GM10847 (cell line): ENCODE results near the gene SLC6A3.

Source experiments
- POLR2A ChIP-seq: IDR thresholded peaks from 2 replicates; pipeline ENCODE4 v1.6.1; 2011; ENCODE audit not compliant: insufficient read length; ENCODE audit errors: extremely low read depth

Gene SLC6A3

DNA sequence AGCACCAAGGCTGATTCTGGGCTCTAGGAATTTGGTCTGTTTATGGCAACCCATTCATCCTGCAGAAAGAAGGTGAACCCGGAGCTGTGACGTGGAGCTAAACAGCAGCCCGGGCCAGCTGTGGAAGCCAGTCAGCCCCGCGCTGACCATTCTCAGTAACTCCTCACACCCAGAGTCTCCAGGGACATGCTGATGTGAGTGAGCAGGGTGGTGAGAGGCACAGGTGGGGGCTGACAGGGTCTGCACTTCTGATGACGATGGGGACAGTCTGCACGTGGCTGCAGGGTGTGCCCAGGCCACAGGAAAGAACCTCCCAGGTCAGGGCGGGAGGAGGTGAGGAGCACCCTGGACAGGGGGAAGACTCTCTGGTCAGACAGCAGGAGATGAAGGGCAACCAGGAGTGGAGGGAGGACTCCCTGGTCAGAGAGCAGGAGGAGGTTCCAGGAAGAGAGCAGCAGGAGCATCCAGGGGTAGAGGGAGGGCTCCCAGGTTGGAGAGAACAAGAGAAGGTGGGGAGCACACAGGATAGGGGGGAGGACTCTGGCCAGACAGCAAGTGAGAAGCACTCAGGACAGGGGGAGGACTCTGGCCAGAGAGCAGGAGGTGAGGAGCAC lies 26.1 kb upstream of the SLC6A3 start:
- no peak for TF ChIP-seq POLR2A

DNA sequence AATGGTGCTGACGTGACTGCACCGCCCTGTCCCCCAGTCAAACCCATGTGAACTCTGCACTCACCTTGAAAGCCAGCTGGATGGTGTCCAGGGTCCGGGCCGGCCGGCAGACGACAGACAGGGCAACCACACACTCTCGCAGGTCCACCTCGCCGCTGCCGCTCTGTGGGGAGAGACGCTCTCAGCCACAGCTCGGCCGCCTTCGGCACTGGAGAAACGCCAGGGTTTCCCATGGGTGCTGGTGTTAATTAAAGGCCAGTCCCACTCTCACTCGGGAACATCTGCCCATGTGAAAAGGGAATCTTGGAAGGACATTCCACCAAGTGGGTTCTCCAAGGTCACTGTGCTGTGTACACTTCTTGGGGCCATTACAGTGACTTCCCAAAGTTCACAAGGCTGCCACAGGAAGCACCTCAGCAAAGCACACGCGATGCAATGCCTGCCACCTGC lies 25.5 kb upstream of the SLC6A3 start:
- no peak for TF ChIP-seq POLR2A

DNA sequence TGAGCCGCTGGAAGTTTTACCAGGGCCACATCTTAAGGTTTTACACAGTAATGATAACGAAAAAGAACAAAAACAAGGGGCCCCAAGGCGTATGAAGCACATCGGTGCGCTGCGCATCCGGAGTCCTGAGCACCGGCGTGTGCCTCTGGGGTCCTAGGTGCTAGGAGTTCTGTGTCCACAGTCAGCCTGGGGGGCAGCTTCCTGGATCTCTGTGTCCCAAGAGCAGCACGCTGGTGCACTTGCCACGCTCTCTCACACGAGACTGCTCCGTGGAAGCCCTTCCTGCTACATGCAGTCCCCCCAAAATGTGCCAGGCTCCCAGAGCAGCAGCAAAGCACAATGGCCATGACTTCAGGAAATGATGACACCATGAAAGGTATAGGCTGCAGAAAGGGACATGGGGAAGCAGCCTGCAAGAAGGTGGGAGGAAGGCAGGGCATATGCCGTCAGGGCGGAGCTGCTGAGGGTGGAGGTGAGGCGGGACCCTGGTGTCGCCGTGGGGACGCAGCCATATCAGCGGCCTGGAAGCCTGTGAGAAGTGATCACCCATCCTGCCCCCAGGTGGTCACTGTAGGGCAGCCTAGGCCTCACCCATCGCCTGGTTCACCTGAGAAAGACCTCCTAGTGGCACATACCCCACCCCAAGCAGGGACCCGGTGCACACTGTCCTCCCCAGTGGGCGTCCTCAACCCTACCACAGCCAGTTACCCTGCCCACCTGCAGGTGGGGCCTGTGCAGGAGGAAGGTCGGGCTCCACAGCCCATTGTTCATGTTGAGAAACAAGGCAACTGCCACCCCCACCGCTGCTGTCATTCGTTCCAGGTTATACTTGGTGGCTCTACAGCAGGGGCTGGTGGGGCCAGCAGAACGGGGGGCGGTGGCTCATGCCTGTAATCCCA lies 23.6 kb upstream of the SLC6A3 start:
- TF ChIP-seq POLR2A: no peak

DNA sequence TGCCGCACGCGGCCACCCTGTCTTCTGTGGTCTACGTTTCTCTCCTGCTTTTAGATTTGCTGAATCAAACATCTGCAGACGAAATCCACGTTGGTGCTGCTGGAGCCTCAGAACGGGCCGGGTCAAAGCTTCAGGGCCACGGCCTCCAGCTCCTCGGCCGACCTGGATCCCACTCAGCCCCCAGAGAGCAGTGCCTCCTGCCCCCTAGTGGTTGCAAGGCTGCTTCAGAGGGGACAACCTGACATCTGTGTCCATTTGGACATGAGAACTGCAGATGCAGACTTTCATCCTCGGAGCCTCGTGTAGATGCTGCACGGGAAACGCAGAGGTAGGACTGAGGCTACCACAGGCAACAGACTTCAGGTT lies 23.0 kb upstream of the SLC6A3 start:
- TF ChIP-seq POLR2A: no peak

DNA sequence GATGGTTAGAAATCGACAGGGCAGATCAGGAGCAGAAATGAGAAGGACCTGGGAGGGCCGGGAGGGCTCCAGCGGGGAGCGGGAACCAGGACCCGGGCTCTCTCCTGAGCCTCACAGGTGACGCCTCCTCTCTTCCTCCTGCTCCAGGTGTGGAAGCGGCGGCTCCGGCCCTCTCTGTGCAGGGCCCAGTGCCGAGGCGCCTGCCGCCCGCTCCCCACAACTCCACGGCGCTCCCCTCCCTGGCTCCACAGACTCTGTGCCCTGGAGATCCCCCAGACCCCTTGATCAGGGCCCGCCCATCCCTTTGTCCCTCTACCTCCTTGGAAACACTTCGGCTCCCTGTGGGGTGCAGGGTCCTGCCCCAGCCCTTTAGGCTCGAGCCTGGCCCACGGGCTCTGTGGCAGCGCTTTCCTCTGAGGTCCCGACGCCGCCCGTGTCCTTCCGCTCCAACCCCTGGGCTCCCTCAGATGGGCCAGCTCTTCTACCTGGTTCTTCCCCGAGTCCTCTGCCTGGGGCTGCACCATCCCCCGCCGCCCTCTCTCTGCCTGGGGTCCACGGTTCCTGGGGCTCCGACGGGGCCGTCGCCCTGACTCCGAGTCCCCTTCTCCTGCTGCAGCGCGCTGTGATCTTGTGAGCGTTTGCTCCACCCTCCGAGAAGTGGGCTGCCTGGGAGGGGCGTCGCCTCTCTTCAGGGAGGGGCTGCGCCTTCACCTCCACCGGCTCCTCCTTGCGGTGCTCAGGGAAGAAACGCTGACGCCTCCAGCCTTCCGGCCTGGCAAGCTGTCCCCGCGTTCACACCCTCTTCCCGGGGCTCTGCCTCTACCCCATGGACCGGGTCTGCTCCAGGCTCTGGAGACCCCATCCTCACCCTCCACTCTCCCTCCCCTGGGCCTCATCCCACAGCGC lies 22.4 kb upstream of the SLC6A3 start:
- TF ChIP-seq POLR2A: no peak

DNA sequence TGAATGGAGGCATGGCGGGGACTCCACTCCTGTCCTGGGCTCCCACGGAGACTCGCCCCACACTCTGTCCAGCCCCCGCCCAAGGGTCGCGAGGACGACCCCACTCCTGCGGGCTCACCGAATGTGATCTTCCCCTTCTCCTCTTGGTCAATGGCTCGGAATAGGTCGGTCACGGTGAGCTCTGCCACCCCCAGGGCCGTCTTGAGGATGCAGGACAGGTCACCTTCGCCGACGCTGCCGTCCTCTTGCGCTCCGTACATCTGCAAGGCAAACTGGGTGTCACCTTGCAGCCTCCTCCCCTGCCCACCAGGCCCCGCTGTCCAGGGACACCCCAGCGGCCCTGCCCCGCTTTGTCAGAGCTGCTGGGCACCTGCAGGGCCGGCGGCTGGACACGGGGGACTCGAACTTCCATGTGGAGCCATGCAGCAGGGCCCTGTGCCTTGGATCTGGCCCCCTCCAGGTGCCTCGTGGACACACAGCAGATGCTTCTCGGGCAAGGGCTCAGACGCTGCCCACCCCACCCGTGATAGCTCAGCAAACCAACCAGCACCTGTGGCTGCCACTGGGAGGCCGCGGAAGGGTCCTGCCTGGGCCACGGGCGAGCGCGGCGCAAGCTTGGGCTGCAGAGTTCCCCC lies 21.5 kb upstream of the SLC6A3 start:
- no peak for TF ChIP-seq POLR2A

DNA sequence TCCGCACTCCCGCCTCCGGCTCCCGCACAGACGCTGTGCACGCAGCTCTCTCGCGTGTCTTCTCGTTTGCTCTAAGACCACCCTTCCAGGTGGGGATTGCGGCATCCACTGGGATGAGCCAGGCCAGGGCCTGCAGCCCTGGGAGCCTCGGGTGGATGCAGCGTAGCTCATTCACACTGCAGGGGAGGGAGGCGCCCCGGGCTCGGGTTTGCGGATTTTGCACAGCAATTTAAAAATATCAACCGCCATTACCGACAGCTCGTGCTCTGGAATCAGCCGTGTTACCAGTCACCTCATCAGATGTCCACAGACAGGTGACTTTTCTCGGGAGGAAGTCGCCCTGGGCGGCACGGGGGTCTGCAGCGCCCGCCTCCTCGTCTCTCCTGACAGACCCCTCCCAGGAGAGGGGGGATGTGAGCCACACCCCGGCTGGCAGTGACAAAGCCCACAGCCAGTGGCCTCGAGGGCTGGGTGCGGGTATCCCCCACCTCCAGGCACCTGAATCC lies 20.8 kb upstream of the SLC6A3 start:
- no peak for TF ChIP-seq POLR2A

DNA sequence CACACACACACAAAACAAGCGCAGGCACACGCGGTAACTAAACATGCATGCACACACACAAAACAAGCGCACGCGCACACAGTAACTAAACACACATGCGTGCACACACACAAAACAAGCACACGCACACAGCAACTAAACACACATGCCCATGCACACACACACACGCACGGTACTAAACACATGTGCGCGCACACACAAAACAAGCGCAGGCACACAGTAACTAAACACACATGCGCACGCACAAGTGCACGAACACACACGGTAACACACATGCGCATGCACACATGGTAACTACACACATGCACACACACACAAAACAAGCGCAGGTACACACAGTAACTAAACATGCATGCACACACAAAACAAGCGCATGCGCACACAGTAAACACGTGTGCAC lies 19.9 kb upstream of the SLC6A3 start:
- TF ChIP-seq POLR2A: no peak

DNA sequence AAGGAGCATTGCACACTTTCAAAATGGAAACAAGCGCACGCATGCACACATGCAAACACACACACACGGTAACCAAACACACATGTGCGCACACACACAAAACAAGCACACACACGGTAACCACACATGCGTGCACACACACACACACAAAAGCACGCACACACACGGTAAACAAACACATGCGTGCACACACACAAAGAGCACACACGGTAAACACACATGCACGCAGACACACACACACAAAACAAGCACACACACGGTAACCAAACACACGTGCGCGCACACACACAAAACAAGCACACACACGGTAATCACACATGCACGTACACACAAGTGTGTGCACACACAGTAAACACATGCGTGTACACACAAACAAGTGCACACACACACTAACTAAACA lies 19.3 kb upstream of the SLC6A3 start:
- TF ChIP-seq POLR2A: no peak

DNA sequence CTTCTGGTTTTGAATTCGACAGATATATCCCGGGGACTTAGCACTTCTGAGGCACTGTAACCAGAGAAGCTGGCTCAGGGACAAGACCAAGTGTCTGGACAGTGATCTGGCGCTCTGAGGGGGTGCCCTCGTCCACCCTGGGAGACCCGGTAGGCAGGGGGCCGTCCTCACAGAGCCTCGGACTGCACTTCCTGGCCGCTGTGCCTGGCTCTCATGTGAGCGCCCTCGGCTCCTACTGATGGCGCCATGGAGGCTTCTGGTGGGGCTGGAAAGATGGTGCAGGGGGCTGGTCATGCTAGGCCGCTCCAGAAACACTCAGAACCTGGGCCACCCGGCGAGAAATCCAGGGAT lies 18.8 kb upstream of the SLC6A3 start:
- no peak for TF ChIP-seq POLR2A

DNA sequence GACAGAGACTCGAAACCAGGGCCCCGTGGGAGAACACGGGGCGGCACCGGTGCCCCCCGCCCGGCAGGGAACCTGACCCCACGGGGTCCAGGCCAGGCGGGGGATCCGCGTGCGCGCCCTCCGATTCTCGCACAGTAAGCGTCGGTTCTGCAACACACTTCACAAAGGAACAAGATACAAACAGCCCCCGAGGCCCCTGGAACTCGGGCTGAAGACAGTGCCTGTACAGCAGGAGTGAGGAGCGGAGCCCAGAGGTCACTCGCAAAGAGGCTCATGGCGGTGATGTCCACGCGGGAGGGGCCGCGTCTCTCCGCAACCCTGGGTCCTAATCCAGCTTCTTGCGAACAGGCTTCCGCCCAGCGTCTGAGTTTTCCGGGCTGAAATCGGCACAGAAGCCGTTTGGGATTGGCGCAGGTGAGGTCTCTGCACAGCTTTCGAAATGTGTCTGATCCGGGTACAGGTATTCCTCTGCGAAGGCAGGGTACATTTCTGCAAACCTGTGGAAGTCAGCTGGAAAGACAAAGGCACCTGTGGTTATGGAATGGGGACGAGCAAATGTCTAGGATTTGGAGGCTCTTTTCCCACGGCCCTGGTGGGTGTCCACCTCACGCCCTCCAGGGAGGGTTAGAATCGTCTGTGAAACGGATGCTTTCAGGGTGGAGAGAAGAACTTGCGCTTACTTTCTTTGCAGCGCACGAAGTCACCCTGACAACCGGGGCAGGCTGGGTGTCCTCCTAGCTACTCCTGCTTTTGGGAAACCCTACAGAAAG lies 18.3 kb upstream of the SLC6A3 start:
- TF ChIP-seq POLR2A: no peak

DNA sequence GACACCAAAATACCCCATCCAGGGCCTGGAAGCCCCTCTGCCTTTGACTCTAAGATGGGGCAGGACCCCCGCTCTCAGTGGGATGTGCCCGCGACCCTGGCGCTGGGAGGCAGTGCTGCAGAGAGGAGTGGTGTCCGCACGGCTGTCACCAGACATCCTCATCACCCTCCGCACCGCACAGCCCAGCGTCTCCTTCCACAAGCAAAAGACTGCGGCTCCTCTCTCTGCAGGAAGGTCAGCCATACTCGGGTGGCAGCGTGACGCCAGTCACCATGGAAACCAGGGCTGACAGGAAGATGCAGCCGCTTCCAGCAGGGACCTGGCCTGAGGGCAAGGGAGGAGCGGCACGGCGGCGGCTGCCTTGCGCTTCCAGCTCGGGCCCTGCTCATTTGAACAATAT lies 17.1 kb upstream of the SLC6A3 start:
- no peak for TF ChIP-seq POLR2A

DNA sequence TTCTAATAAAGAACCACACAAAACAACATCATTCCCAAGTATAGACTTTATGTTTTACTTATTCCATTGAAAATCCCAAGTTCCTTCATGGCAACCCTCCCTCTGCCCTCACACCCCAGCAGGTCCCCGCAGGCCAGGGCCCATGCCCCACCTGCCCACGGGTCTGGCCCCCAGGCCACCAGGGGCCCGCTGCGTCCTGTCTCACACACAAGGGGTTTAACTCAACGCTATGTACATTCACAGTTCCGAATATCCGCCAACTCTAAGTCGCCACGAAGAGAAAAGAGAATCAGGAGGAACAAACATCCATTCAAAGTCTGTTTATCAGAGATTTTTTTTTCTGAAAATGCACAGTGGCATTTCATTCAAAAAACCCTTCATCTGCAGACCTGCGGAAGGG lies 16.2 kb upstream of the SLC6A3 start:
- no peak for TF ChIP-seq POLR2A

DNA sequence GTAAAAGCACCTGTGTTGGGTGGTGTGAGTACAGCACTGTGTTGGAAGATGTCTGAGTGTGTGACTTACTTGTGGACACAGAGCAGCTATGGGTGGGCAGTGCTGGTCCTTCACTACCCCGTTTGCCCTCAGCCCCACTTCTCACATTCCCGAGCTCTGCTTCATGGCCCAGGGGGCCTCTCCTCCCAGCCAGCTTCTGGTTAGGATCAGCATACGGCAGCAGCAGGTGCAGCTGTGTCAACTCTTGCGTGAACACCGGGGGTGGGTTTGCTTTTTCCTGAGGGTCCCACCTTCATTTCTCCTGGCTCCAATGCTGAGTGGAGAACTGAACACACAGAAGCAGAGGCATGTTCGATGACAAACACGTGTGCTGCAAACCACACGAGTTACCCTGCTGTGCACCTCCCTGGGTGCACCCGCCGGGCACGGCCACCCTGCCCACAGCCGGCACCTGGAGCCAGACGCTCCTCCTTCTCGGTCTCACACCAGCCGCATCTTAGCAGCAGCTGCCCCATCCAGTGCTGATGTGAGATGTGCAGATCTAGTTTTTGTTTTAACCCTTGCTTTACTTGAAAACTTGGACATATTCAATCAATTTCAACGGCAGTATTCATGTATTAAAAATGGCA lies 14.9 kb upstream of the SLC6A3 start:
- no peak for TF ChIP-seq POLR2A
